DND-41 (cell line): Measurements from ENCODE around the gene TLCD5.

Experiments used
- EZH2 ChIP-seq: IDR thresholded peaks from 3 replicates; pipeline ENCODE4 v1.6.1; 2012; ENCODE audit warnings: borderline replicate concordance, low read depth, mild to moderate bottlenecking, moderate library complexity, low read length, inconsistent platforms; ENCODE audit not compliant: severe bottlenecking
- TF ChIP-seq, protein P1 (sequence below): IDR thresholded peaks from 2 replicates; pipeline ENCODE4 v1.5.1; 2012; ENCODE audit warnings: borderline replicate concordance, low read length, moderate library complexity, mild to moderate bottlenecking; ENCODE audit not compliant: poor library complexity, severe bottlenecking; ENCODE audit errors: extremely low read depth

DNA sequence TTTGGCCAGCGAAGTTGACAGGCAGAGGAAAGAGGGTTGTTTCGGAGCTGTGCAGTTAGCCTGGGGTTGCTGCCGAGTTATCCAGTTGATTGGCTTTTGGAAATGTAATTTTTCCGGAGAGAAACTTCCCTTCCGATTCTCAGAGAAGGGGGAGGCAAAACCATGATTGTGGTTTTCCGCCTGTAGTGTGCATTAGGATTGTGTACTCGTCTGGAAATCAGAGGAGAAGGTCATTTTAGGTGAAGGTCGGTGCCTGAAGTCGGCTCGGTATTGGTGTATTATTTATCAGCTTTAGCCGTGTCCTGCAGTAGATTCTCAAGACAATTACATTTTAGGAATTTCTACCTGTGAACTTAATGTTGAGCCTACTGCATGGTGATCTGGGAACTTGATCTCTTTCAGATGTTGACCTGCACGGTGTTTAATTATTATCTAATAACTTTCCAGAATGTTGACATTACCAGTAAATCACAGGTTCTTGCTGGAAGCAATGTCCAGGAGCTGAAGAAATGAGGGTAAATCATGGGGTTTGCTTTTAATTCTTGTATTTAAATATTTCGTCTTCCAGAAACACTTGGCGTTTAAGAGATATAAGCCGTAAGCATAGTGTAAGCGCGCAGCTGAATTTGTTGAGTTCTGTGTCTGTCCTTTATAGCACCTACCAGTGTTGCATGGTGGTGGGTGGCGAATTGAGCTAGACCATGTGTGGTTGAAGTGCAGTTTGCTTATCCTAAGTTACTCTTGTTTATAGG is 12.4 kb downstream of the TLCD5 start:
- TF ChIP-seq, protein P1, sequence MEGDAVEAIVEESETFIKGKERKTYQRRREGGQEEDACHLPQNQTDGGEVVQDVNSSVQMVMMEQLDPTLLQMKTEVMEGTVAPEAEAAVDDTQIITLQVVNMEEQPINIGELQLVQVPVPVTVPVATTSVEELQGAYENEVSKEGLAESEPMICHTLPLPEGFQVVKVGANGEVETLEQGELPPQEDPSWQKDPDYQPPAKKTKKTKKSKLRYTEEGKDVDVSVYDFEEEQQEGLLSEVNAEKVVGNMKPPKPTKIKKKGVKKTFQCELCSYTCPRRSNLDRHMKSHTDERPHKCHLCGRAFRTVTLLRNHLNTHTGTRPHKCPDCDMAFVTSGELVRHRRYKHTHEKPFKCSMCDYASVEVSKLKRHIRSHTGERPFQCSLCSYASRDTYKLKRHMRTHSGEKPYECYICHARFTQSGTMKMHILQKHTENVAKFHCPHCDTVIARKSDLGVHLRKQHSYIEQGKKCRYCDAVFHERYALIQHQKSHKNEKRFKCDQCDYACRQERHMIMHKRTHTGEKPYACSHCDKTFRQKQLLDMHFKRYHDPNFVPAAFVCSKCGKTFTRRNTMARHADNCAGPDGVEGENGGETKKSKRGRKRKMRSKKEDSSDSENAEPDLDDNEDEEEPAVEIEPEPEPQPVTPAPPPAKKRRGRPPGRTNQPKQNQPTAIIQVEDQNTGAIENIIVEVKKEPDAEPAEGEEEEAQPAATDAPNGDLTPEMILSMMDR = no peak
- TF ChIP-seq EZH2 = no peak
